ENCODE measurements around the gene PTPN9. TPM values are rescaled to one million over a fixed set of nuclear protein-coding genes. Genes with fewer than 3 reads are reported as not detected.

PTPN9 gene
- total and polyA plus RNA-seq, 2 of the 13 experiments (the other 11 are each of a cell fraction or from before 2014, with no cell fraction given): 16.6 to 19.9 TPM

GRCh38 chr15:75578948-75579920 lies at the start of gene PTPN9 (continued):
- TF ChIP-seq ZNF800 (CRISPR knock-in tag; IDR thresholded peaks at IDR 0.05): no peak; the same call in 1 of the 2 replicates
- no peak for TF ChIP-seq SP1 (IDR thresholded peaks at IDR 0.05)
- TF ChIP-seq SP1 (CRISPR knock-in tag; IDR thresholded peaks at IDR 0.05): no peak
- no peak for TF ChIP-seq NFKBIZ (CRISPR knock-in tag; IDR thresholded peaks at IDR 0.05)
- 0 out of 2 replicates have a peak, but pooled peaks have one; percentile 30 for TF ChIP-seq ZNF619 (CRISPR knock-in tag; IDR thresholded peaks at IDR 0.05)
- TF ChIP-seq ZFX (CRISPR knock-in tag; IDR thresholded peaks at IDR 0.05; ENCODE audit: low read depth): 0 out of 2 replicates have a peak, but pooled peaks have one; percentile 42
- no peak for TF ChIP-seq SCMH1 (CRISPR knock-in tag; IDR thresholded peaks at IDR 0.05; ENCODE audit: borderline replicate concordance)
- TF ChIP-seq ZNF331 (CRISPR knock-in tag; IDR thresholded peaks at IDR 0.05): peak; percentile 25; the same call in 1 of the 2 replicates
- TF ChIP-seq PLSCR1 (CRISPR knock-in tag; IDR thresholded peaks at IDR 0.05; ENCODE audit: borderline replicate concordance): no peak
- peak; percentile 71 for TF ChIP-seq YY1 (IDR thresholded peaks at IDR 0.05; ENCODE audit: insufficient read depth, insufficient replicate concordance, low read depth, low read length)
- 0 out of 2 replicates have a peak, but pooled peaks have one; percentile 25 for TF ChIP-seq E2F5 (CRISPR knock-in tag; conservative IDR thresholded peaks at IDR 0.05)
- no peak for TF ChIP-seq MIER3 (CRISPR knock-in tag; IDR thresholded peaks at IDR 0.05; ENCODE audit: borderline replicate concordance)
- no peak for TF ChIP-seq U2AF2 (IDR thresholded peaks at IDR 0.05; ENCODE audit: low read depth, low read length)

All from HepG2 (cell line).